SIG-M5 treated with dmso at 0.1 percent for 504 hours (cell line): Measurements from ENCODE around the gene NATD1.

Source experiments
- DNase-seq: peaks from one replicate; lab custom pipeline; 2025; ENCODE audit not compliant: unreplicated experiment; lab: John Stamatoyannopoulos, UW

Gene NATD1

DNA sequence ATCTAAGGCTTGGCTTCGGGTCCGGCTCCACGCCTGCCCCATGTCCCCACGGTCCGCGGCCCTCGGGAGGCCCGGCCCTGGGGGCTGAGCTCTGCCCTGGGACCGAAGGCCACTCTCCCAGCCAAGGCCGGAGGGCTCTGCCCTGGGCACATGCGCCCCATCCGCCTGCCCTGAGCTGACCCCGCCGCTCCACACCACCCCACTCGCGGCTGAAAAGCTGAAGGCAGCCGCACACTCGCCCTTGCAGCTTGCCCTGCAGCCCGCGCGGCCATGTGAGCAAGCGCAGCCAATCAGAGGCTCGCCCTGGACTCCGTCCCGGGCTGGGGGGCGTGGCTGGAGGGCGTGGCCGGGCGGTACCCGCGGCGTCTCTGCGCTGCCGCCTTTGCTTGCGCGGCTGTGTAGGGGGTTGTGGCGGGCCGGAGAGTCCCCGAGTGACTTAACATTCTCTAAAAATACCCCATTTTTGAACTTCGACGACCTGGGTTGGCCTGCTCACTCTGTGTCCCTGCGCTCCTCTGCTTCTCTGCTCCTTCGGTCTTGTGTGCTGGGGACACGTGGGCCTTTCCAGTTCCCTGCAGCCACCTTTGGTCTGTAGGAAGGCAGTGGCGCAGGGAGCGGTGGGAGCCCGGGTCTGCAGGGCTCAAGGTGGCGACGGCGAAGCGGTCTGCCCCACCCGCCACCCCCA is 22.5 kb upstream of the NATD1 start:
- peak; percentile 78 for DNase-seq

GRCh38 chr17:21275047-21275578 is 21.9 kb upstream of the NATD1 start:
- no peak for DNase-seq

DNA sequence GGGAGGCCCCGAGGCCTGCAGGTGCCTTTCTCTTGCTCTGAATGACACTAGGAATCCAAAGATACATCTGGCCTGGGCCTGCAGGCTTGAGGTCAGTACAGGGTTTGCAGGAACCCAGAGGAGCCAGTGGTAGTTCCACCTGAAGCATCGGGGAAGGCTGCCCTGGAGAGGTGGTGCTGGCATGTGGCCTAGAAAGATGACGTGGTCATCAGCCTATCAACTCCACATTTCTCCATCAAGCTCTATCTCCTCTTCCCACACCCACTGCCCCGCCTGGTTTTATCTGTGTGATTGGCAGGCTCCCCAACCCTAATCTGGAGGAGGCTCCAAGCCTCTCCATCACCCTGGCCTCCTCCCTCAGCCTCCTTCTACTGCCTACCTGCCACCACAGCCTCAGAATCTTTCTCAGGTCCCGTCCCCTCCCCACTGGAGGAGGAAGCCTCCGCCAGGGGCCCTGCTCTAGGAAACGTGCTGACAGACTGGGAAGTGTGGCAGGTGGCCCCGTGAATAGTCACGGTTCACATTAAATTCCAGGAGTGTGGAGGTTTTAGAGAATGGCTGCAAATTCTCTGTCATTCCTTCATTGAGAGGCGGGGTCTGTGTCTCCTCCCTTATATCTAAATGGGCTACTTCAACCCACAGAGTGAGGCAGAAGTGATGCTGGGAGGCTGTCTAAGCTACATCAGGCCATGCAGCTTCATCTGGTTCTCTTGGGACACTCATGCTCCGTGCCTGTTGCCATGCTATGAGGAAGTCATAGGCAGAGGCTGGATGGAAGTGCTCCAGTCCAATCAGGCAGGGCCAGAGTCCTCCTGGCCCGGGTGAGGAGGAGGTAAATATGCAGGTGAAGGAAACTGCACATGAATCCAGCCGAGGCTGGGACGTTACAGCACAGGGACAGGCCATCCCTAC is 19.9 kb upstream of the NATD1 start:
- no peak for DNase-seq

DNA sequence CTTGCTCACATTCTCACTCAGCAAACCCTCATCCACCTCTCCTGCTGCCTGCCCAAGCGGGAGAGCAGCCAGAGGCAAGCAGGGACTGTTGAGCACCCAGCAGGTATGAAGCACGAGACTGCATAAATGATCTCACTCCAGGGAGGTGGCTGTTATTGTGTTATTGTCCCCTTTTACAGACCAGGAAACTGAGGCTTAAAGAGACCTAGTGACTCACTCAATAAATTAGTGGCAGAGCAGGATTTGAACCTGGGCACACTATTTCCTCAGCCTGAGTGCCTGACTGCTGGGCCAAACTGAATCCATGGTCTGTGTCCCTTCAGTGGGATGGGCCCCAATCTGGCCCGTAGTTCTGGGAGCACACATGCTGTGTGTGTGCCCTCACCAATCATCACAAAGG is 19.0 kb upstream of the NATD1 start:
- no peak for DNase-seq

DNA sequence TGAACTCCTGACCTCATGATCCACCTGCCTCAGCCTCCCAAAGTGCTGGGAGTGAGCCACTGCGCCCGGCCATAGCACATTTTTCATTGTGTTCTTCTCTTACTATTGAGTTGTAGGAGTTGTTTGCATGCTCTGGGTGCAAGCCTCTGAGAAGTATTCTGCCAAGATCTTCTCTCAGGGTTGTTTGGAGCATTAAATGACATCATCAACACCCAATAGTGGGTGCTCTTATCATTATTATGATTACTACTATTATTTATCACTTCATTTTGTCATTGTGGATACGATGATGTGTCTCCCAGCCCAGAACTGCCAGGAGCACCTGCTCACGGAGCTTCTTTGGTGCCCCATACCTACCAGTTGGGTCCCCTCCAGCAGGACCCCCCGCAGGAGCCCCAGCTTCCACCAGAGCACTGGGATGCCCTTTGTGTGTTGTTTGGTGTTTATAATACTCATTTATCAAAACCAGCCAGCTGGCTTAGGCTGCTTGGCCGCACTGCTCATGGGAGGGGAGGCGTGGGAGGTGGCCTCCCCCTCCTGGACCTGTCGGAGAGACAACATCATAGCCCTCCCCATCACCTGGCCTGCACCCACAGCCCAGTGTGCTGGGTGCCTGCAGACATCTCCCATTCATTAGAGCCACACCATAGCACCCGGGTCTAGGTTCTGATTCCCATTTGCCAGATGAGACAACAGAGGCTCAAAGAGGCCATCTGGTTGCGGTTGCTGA is 18.4 kb upstream of the NATD1 start:
- DNase-seq = no peak

DNA sequence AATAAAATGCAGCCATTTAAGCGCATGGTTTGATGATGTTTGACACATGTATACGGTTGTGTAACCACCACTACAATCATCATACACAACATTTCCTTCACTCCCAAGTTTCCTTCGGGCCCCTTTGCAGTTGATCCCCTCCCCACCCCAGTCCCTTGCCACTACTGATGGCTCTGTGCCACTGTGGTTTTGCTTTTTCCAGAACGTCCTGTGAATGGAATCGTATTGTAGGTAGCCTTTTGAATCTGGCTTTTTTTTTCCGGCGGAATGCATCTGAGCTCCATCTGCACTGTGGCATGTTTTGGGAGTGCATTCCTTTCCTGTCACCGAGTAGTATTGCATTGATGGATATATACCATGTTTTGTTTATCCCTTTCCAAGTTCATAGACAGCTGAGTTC is 16.2 kb upstream of the NATD1 start:
- no peak for DNase-seq

GRCh38 chr17:21268596-21269188 is 15.5 kb upstream of the NATD1 start:
- DNase-seq = no peak

- no peak for DNase-seq
Measured at GRCh38 chr17:21263376-21263775, 10.2 kb upstream of the NATD1 start.

DNA sequence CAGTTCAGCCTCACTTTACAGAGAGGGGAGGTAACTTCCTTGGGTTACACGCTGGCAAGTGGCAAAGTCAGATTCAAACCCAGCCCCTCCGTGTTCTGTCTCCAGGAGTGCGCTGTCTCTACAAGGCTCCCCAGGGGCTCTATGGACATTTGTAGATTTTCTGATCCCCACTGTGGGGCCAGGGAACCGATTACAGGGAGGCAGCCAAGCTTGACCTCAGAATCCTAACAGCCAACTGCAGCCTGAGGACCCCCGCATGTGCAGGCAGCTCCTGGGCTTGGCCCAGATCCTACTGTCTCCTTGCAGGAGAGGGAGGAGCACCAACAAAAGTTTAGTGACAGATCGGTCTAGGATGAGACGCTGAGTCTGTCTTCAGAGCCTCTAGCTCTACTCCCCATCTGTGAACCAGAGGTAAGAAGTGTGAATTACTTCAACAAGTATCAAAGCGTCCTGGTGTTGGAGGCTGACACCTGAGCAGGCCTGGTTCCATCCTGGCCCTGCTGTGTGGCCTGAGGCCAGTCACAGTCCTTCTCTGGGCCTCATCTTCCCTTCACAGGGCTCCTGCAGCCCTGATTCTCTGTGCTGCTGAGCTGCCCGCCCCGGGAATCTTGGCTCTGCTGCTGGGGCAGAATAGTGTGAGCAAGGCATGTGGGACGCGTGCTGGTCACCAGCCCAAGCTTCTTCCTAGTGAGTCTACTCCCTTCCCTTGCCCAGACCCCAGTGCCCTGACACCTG is 9.2 kb upstream of the NATD1 start:
- DNase-seq = no peak

- no peak for DNase-seq
Measured at GRCh38 chr17:21258593-21258992, 5.4 kb upstream of the NATD1 start.

- no peak for DNase-seq
Measured at GRCh38 chr17:21253646-21254441, 634 bp upstream of the NATD1 start.

GRCh38 chr17:21252289-21252795 is 868 bp downstream of the NATD1 start:
- no peak for DNase-seq

DNA sequence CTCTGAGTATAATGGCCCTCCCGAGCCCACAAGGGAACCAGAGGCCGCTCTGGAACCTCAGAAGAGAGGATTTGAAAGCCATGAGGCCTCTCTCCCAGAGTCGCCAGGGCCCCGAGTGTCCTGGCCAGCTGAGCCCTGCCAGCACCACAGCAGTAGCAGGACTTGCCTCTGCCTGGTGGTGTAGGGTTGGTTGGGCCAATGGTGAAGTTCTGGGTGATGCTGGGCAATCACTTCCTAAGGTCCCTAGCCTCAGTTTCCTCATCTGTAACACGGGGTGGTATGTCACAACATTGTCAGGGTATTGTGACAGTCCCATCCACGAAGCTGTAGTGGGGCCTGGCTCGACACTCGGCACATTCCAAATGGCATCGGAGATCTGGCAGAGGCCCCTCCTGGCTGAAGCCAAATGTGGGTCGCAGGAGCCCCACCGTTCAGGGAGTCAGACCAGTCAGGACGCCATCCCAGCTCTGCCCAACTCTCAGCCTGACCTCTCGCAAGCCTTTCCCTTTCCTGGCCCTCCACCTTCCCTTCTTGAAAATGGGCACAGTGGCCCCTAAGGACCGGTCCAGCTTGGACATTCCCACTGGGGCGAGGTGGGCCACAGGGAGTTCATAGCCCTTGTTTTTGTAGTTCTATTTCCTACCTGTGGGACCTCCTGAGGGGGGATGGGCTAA is 1.7 kb downstream of the NATD1 start:
- no peak for DNase-seq

DNA sequence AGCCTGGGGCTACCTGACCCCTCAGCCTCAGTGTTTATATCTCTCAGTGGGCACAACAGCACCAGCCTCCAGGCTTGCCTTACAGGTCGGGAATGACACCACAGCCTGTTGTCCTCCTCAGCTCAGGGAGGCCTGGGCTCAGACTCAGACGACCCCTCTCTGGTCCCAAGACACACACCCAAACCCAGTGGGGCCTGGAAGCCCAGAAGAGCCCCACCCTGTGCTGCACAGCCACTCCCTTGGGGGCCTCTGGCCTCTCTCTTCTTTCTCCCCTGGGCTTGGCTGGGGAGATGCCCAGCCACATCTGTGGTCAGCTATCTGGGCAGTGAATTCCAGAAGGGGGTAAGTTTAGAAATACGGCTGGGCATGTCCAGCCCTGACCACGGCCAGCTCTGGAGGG is 2.4 kb downstream of the NATD1 start:
- DNase-seq = no peak

DNA sequence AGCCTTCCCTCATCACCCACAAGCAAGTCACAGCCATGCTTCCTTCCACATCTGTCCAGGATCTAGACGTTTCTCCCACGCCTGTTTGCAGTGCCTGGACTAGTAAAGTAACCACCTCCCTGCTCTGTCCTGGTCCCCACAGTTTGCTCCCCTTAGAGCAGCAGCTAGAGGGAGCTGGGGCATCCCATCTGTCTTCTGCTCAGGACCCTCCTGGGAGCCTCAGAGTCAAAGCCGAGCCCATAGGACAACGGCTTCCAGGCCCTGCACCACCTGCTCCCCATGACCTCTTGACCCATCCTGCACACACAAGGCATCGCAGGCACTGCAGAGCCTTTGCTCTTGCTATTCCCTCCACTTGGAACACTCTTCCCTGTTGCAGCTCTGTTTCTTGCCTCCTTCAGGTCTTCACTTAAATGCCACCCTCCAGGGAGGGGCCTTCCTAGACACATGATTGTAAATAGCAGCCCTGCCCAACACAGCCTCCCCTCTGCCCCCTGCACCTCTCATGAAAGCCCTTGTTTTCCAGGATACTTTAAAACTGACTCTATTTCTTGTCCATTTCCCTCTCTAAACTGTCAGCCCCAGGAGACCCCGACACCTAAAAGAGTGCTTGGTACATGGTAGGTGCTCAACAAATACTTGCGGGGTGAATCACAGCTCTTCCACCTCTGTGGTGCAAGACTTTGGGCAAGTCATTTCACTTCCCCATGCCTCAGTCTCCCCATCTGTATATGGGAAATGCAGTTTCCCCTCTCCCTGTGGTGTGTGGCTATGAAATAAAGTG is 3.1 kb downstream of the NATD1 start:
- no peak for DNase-seq

- no peak for DNase-seq
Measured at GRCh38 chr17:21249086-21249795, 4.0 kb downstream of the NATD1 start.

DNA sequence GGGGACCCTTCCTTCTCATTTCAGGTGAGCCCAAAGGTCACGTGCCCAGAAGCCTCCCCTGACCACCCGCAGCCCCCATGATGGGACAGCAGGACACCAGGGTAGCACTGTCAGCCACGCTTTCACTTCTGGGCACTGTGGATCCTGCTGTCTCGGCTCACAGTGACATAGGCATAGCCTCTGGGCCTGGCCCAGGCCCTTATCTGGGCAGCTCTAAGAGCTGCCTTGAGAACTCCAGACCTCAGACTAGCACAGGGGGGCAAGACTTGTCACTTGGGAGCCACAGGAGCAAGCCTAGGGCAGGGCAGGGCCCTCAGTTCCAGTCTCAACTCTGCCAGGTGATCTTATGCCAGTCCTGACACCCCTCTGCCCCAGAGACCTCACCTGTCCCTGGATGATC is 4.7 kb downstream of the NATD1 start:
- no peak for DNase-seq
